Ishikawa (cell line): ENCODE results near the gene ADAMTSL1.

Experiments used
- CEBPB ChIP-seq: IDR thresholded peaks from 2 replicates; pipeline ENCODE4 v1.6.1; 2012
- CREB1 ChIP-seq: IDR thresholded peaks from 2 replicates; pipeline ENCODE4 v1.6.1; 2012; ENCODE audit warnings: low read depth
- EGR1 ChIP-seq: IDR thresholded peaks from 2 replicates; pipeline ENCODE4 v1.6.1; 2012
- EP300 ChIP-seq: IDR thresholded peaks from 2 replicates; pipeline ENCODE4 v1.6.1; 2012; ENCODE audit warnings: borderline replicate concordance
- FOXM1 ChIP-seq: IDR thresholded peaks from 2 replicates; pipeline ENCODE4 v1.6.1; 2012; ENCODE audit warnings: low read depth, borderline replicate concordance
- NFIC ChIP-seq: IDR thresholded peaks from 2 replicates; pipeline ENCODE4 v1.6.1; 2012
- RAD21 ChIP-seq: IDR thresholded peaks from 2 replicates; pipeline ENCODE4 v1.6.1; 2012; ENCODE audit warnings: low read depth
- TAF1 ChIP-seq: IDR thresholded peaks from 2 replicates; pipeline ENCODE4 v1.6.1; 2012; ENCODE audit warnings: low read depth, mild to moderate bottlenecking
- TCF12 ChIP-seq: IDR thresholded peaks from 2 replicates; pipeline ENCODE4 v1.6.1; 2012; ENCODE audit warnings: low read depth
- TEAD4 ChIP-seq: IDR thresholded peaks from 2 replicates; pipeline ENCODE4 v1.6.1; 2012
- YY1 ChIP-seq: IDR thresholded peaks from 2 replicates; pipeline ENCODE4 v1.6.1; 2012; ENCODE audit warnings: low read depth
- ZBTB7A ChIP-seq: IDR thresholded peaks from 2 replicates; pipeline ENCODE4 v1.6.1; 2012; ENCODE audit warnings: low read depth
- TF ChIP-seq, protein P1 (sequence below): IDR thresholded peaks from 2 replicates; pipeline ENCODE4 v1.6.1; 2012; ENCODE audit warnings: low read depth, mild to moderate bottlenecking
- TF ChIP-seq, protein P2 (sequence below): IDR thresholded peaks from 2 replicates; pipeline ENCODE4 v1.6.1; 2012
- TF ChIP-seq, protein P3 (sequence below): IDR thresholded peaks from 2 replicates; pipeline ENCODE4 v1.6.1; 2012

The ADAMTSL1 gene

DNA sequence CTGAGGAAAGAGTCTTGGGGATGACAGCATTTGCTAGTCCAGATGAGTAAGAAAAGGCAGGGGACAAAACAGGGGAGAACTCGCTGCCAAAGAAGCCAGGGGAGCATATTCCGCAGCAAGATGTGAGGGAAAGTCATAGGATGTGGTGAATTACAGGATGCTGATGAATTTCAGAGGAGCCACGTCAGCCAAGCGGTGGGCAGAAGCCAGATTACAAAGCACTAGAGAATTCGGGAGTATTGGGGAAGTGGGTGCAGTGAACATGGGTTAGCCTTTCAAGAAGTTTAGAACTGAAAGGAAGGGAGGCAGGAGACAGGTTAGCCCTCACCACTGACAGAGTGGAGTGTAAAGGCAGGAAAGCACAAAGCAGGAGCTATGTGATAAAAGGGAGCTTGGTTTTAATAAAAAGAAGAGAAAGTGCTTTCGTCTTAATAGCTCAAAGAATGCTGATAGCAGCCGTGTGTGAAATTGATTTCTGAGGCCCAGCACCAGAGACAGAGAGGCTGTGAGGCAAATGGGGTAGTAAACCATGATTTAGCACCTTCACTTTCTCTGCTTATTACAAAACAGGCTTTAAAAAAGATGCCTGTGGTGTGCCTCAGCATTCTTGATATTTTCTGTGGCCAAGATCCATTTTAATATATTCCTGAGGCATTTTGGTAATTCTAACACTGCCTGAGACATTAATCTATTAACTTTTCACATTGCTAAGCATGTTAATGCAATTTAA, 16.9 kb downstream of the ADAMTSL1 start:
- no peak for TF ChIP-seq EP300
- TF ChIP-seq, protein P1, sequence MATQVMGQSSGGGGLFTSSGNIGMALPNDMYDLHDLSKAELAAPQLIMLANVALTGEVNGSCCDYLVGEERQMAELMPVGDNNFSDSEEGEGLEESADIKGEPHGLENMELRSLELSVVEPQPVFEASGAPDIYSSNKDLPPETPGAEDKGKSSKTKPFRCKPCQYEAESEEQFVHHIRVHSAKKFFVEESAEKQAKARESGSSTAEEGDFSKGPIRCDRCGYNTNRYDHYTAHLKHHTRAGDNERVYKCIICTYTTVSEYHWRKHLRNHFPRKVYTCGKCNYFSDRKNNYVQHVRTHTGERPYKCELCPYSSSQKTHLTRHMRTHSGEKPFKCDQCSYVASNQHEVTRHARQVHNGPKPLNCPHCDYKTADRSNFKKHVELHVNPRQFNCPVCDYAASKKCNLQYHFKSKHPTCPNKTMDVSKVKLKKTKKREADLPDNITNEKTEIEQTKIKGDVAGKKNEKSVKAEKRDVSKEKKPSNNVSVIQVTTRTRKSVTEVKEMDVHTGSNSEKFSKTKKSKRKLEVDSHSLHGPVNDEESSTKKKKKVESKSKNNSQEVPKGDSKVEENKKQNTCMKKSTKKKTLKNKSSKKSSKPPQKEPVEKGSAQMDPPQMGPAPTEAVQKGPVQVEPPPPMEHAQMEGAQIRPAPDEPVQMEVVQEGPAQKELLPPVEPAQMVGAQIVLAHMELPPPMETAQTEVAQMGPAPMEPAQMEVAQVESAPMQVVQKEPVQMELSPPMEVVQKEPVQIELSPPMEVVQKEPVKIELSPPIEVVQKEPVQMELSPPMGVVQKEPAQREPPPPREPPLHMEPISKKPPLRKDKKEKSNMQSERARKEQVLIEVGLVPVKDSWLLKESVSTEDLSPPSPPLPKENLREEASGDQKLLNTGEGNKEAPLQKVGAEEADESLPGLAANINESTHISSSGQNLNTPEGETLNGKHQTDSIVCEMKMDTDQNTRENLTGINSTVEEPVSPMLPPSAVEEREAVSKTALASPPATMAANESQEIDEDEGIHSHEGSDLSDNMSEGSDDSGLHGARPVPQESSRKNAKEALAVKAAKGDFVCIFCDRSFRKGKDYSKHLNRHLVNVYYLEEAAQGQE, result no peak
- TF ChIP-seq TCF12, result no peak
- no peak for TF ChIP-seq TAF1
- TF ChIP-seq, protein P2, sequence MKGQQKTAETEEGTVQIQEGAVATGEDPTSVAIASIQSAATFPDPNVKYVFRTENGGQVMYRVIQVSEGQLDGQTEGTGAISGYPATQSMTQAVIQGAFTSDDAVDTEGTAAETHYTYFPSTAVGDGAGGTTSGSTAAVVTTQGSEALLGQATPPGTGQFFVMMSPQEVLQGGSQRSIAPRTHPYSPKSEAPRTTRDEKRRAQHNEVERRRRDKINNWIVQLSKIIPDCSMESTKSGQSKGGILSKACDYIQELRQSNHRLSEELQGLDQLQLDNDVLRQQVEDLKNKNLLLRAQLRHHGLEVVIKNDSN, result no peak
- no peak for TF ChIP-seq CREB1
- TF ChIP-seq YY1, result no peak
- TF ChIP-seq RAD21, result no peak
- no peak for TF ChIP-seq ZBTB7A
- no peak for TF ChIP-seq NFIC
- TF ChIP-seq FOXM1, result no peak
- no peak for TF ChIP-seq CEBPB
- TF ChIP-seq TEAD4, result no peak
- TF ChIP-seq EGR1, result no peak
- TF ChIP-seq, protein P3, sequence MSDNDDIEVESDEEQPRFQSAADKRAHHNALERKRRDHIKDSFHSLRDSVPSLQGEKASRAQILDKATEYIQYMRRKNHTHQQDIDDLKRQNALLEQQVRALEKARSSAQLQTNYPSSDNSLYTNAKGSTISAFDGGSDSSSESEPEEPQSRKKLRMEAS, result no peak

DNA sequence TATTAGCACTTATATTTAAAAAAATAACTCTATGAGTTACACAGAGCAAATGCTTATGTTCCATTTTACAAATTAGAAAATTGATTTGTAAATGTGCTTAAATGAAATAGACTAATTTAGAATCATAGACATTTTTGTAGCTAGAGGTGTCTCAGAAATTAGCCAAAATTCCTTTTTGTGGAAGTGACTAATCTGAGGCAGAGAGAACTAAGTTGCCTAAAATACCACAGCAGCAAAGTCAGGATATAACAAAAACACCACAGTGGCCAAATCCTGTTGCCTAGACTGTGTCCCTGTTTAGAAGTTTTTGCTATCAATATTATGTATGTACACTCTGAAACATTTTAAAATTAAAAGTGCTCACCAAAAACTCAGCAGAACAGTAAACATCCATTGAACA, 18.7 kb downstream of the ADAMTSL1 start:
- no peak for TF ChIP-seq EP300
- TF ChIP-seq RAD21, result no peak
- no peak for TF ChIP-seq FOXM1
- no peak for TF ChIP-seq YY1
- TF ChIP-seq NFIC, result no peak
- TF ChIP-seq, protein P3, result no peak
- TF ChIP-seq, protein P1, result no peak
- TF ChIP-seq CREB1, result no peak
- TF ChIP-seq, protein P2, result no peak
- no peak for TF ChIP-seq CEBPB
- no peak for TF ChIP-seq EGR1
- TF ChIP-seq TEAD4, result no peak
- TF ChIP-seq TAF1, result no peak
- no peak for TF ChIP-seq TCF12
- TF ChIP-seq ZBTB7A, result no peak

DNA sequence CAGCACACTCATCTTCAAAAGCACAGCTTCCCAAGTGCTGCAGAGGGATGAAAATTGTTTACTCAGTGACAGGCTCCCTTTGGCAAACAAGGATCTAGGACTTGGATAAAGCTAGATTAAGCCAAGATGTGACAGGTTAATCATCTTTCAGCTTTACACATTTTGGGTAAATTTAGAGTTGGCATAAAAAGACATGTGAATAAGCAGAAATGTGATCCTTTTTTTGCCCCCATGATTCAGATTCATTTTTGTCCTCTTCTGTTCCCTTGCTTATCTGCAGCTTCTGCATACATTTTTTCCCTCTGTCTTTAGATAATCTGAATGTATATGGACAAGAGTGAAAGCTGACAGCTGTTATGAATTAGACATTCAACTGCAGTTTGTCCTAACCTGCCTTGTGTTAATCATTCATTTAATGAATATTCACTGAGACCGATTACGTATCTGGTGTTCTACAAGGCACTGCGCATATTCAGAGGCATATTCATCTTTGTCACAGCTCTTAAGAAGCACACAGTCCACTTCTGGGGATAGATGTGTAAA, 19.6 kb downstream of the ADAMTSL1 start:
- TF ChIP-seq, protein P3, result no peak

DNA sequence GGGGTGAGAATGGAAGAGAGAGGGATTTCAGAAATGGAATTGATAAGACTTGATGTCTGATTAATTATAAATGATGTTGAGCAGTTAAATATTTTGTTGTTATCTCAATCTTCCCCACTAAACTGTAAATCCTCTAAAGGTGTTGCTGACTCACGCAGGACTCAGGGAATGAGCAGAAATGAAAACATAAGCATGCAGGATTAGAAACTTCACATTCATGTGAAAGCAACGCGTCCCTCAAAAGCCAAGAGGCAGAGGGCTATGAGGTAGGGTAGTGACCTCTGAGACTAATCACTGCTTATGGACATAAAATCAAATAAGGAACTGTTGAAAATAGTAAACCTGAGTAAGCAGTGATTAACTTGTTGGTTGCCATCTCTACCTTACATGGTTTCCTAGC, 21.1 kb downstream of the ADAMTSL1 start:
- TF ChIP-seq NFIC, result no peak
- no peak for TF ChIP-seq CEBPB
- TF ChIP-seq TCF12, result no peak
- no peak for TF ChIP-seq EGR1
- no peak for TF ChIP-seq FOXM1
- TF ChIP-seq, protein P3, result no peak

DNA sequence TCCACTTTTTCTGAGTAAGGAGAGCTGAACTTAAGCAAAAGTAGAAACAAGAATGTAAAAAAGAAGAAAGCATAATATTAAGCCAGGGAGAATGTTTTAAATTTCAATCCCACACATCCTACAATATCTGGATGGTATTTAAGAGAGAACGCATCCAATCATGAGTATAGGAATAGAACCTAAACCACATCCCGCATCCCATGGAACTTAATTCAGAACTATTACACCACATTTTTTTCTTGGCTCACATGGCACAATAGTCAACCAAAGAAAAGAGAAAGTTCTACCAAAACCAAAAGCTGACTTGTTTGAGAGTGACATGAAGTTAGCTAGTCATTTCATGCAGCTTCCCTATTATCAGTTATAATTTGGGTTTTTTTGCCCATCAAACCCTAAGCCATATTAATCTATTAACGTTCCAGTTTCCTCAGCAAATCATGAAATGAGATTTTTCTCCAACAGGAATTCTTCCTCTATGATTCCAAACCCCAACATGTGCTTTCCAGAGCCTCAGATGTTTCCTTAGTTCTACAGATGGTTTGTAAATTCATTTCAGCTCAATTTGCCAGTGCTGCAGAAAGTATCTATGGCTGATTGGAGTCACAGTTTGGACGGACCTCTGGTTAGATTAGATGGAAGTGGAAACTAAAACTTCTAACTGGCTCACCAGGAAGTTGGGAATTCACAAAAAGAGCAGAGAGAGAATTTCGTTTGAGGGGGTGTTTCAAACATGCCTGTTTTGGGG, 22.5 kb downstream of the ADAMTSL1 start:
- TF ChIP-seq NFIC (no peak), TEAD4 (no peak), EGR1 (no peak), TAF1 (no peak), CEBPB (no peak), RAD21 (no peak), TCF12 (no peak), YY1 (no peak), FOXM1 (no peak), EP300 (no peak), ZBTB7A (no peak), CREB1 (no peak)
- TF ChIP-seq, protein P1, result no peak
- TF ChIP-seq, protein P3, result no peak
- TF ChIP-seq, protein P2, result no peak
